GM19324 (cell line): ENCODE results near the gene SLC7A7.
"Not testable (repeated sequence)": the region's sequence is repeated elsewhere in the genome, so short reads cannot be mapped to it uniquely, and the experiment has no call there.

Experiments used
- ATAC-seq: cut with Tn5 transposase; IDR thresholded peaks from one replicate; pipeline ENCODE4 v1.9.1; 2021; ENCODE audit warnings: mild to moderate bottlenecking, moderate library complexity; ENCODE audit not compliant: unreplicated experiment, low FRiP score

The SLC7A7 gene

GRCh38 chr14:22814941-22815713, at the start of gene SLC7A7:
TSS of gene SLC7A7 (minus strand) at chr14:22815435. CDS start at chr14:22813398, 2,037 bp downstream.
- ATAC-seq, result no peak

GRCh38 chr14:22864979-22865378, 49.7 kb upstream of the SLC7A7 start:
- ATAC-seq, result no peak

GRCh38 chr14:22861651-22862050, 46.4 kb upstream of the SLC7A7 start:
- no peak for ATAC-seq

- ATAC-seq, result not testable (repeated sequence)
Measured at GRCh38 chr14:22860377-22860776, 45.1 kb upstream of the SLC7A7 start.

- ATAC-seq, result no peak
Measured at GRCh38 chr14:22856428-22856827, 41.2 kb upstream of the SLC7A7 start.

- no peak for ATAC-seq
Measured at GRCh38 chr14:22854963-22855724, 39.9 kb upstream of the SLC7A7 start.

- not testable (repeated sequence) for ATAC-seq
Measured at GRCh38 chr14:22854296-22854695, 39.1 kb upstream of the SLC7A7 start.

GRCh38 chr14:22852940-22853767, 37.9 kb upstream of the SLC7A7 start:
- ATAC-seq, result peak; percentile 67

- ATAC-seq, result no peak
Measured at GRCh38 chr14:22852599-22852939, 37.3 kb upstream of the SLC7A7 start.

GRCh38 chr14:22852178-22852577, 36.9 kb upstream of the SLC7A7 start:
- ATAC-seq, result not testable (repeated sequence)

- ATAC-seq, result no peak
Measured at GRCh38 chr14:22850944-22851764, 35.9 kb upstream of the SLC7A7 start.

GRCh38 chr14:22849212-22849819, 34.1 kb upstream of the SLC7A7 start:
- no peak for ATAC-seq

GRCh38 chr14:22848351-22849164, 33.3 kb upstream of the SLC7A7 start:
- no peak for ATAC-seq

GRCh38 chr14:22847661-22848341, 32.6 kb upstream of the SLC7A7 start:
- ATAC-seq, result no peak

- ATAC-seq, result no peak
Measured at GRCh38 chr14:22846811-22847307, 31.6 kb upstream of the SLC7A7 start.

- ATAC-seq, result no peak
Measured at GRCh38 chr14:22845821-22846625, 30.8 kb upstream of the SLC7A7 start.

GRCh38 chr14:22845103-22845394, 29.8 kb upstream of the SLC7A7 start:
- no peak for ATAC-seq
